Mesenchymal stem cell (in vitro differentiated cells and primary cell): ENCODE results near the gene IFI30.

Experiments used
- DNase-seq: peaks from one replicate; pipeline ENCODE4 v3.0.0-alpha.2; 2013
- H2AFZ ChIP-seq: one replicate; pipeline ENCODE4 v1.6.1; 2013; ENCODE audit warnings: low read depth, mild to moderate bottlenecking, control low read depth, inconsistent platforms, low read length, moderate library complexity
- H2AK5ac ChIP-seq: 2 replicates; pipeline ENCODE4 v1.6.1; 2013; ENCODE audit warnings: low read length, moderate library complexity, mild to moderate bottlenecking, inconsistent platforms; ENCODE audit not compliant: severe bottlenecking
- H2BK120ac ChIP-seq: one replicate; pipeline ENCODE4 v1.6.1; 2013; ENCODE audit warnings: low read depth, mild to moderate bottlenecking, inconsistent platforms, low read length, moderate library complexity
- H2BK12ac ChIP-seq, 2 experiments: one replicate each; pipeline ENCODE4 v1.6.1; 2013; ENCODE audit warnings: inconsistent platforms in 2 of 2, low read length in 2 of 2, mild to moderate bottlenecking in 2 of 2, moderate library complexity in 2 of 2, control low read depth in 1 of 2
- H2BK15ac ChIP-seq: one replicate; pipeline ENCODE4 v1.6.1; 2013; ENCODE audit warnings: mild to moderate bottlenecking, low read depth, inconsistent platforms; ENCODE audit not compliant: poor library complexity, severe bottlenecking
- H2BK5ac ChIP-seq: 2 replicates; pipeline ENCODE4 v1.6.1; 2013; ENCODE audit warnings: low read depth, mild to moderate bottlenecking, low read length, control low read depth, inconsistent platforms; ENCODE audit not compliant: poor library complexity, severe bottlenecking
- H3K14ac ChIP-seq, 2 experiments: one replicate each; pipeline ENCODE4 v1.6.1; 2013; ENCODE audit warnings: inconsistent platforms in 2 of 2, low read length in 2 of 2, control low read depth in 1 of 2, mild to moderate bottlenecking in 1 of 2, moderate library complexity in 1 of 2
- H3K18ac ChIP-seq, 2 experiments: one replicate each; pipeline ENCODE4 v1.6.1; 2013; ENCODE audit warnings: inconsistent platforms in 2 of 2, low read length in 2 of 2, control low read depth in 1 of 2, low read depth in 1 of 2, mild to moderate bottlenecking in 1 of 2
- H3K23ac ChIP-seq, 2 experiments: one replicate each; pipeline ENCODE4 v1.6.1; 2013; ENCODE audit warnings: inconsistent platforms in 2 of 2, low read length in 2 of 2, mild to moderate bottlenecking in 2 of 2, moderate library complexity in 2 of 2, control low read depth in 1 of 2
- H3K27ac ChIP-seq: 2 replicates; pipeline ENCODE4 v1.5.1; 2013; ENCODE audit warnings: mild to moderate bottlenecking, moderate library complexity, low read length, control low read depth, inconsistent platforms; ENCODE audit not compliant: poor library complexity, severe bottlenecking
- H3K27me3 ChIP-seq, 2 experiments: 2 replicates each; pipeline versions ENCODE4 v1.6.1 to v1.7.0; 2013; ENCODE audit warnings: low read length in 2 of 2, mild to moderate bottlenecking in 2 of 2, moderate library complexity in 2 of 2, control low read depth in 1 of 2, inconsistent platforms in 1 of 2; ENCODE audit not compliant: control insufficient read depth in 1 of 2, insufficient read depth in 1 of 2
- H3K36me3 ChIP-seq, 2 experiments: 2 replicates each; pipeline versions ENCODE4 v1.6.1 to v1.7.0; 2013; ENCODE audit warnings: low read length in 2 of 2, control low read depth in 1 of 2, inconsistent platforms in 1 of 2, low read depth in 1 of 2, mild to moderate bottlenecking in 1 of 2; ENCODE audit not compliant: insufficient read depth in 2 of 2, control insufficient read depth in 1 of 2
- H3K4ac ChIP-seq, 2 experiments: one replicate each; pipeline ENCODE4 v1.6.1; 2013; ENCODE audit warnings: inconsistent platforms in 2 of 2, low read length in 2 of 2, mild to moderate bottlenecking in 2 of 2, moderate library complexity in 2 of 2, control low read depth in 1 of 2, low read depth in 1 of 2
- H3K4me1 ChIP-seq: 2 replicates; pipeline ENCODE4 v1.6.1; 2013; ENCODE audit warnings: low read depth, low read length, control low read depth; ENCODE audit not compliant: control insufficient read depth, insufficient read depth
- H3K4me2 ChIP-seq: 2 replicates; pipeline ENCODE4 v1.6.1; 2013; ENCODE audit warnings: low read length, mild to moderate bottlenecking, inconsistent platforms; ENCODE audit not compliant: poor library complexity, severe bottlenecking
- H3K4me3 ChIP-seq, 2 experiments: 2 replicates each; pipeline versions ENCODE4 v1.5.1 to v1.7.0; 2013; ENCODE audit warnings: low read length in 2 of 2, mild to moderate bottlenecking in 2 of 2, control low read depth in 1 of 2, low read depth in 1 of 2; ENCODE audit not compliant: insufficient read depth in 1 of 2
- H3K79me1 ChIP-seq: replicated peaks from 2 replicates; pipeline ENCODE4 v1.6.1; 2013; ENCODE audit warnings: mild to moderate bottlenecking, control low read depth, low read length, inconsistent platforms; ENCODE audit not compliant: poor library complexity, severe bottlenecking
- H3K9ac ChIP-seq: 2 replicates; pipeline ENCODE4 v1.7.0; 2013; ENCODE audit warnings: mild to moderate bottlenecking, low read length, moderate library complexity
- H3K9me3 ChIP-seq: 2 replicates; pipeline ENCODE4 v1.7.0; 2013; ENCODE audit warnings: mild to moderate bottlenecking, low read length; ENCODE audit not compliant: control insufficient read depth
- H4K8ac ChIP-seq: one replicate; pipeline ENCODE4 v1.6.1; 2013; ENCODE audit warnings: inconsistent platforms, mild to moderate bottlenecking, low read length, moderate library complexity
- H4K91ac ChIP-seq: one replicate; pipeline ENCODE4 v1.6.1; 2013; ENCODE audit warnings: mild to moderate bottlenecking, low read length, inconsistent platforms
- WGBS: methylation state at CpG from one replicate; pipeline ENCODE4 v1.1.7; 2013; ENCODE audit warnings: mixed read lengths; 5-methylcytosine and 5-hydroxymethylcytosine counted together

IFI30 gene

DNA sequence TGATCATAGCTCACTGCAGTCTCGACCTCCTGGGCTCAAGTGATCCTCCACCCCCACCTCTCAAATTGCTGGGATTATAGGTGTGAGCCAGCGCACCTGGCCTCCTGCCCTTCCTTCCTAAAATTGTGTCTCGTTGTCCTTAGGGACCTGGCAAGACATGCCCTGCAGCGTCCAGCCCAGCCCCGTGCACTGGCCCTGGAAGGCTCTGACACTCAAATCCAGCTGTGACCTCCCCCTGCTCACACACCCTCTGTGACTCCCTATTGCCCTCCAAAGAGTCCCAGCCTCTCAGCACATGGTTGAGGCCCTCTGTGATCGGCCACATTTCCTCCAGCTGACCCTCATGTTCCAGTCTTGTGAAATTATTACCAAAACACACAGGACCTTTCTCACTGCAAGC is 24.3 kb downstream of the IFI30 start:
- peaks cover 17% of the 10 kb centered on the region for H3K79me1 ChIP-seq
- H3K14ac ChIP-seq: no peak overlapping the region
- H2BK12ac ChIP-seq: no peak overlapping the region
- 85% methylated on average over 6 of the region's 6 CpGs for whole genome bisulfite sequencing
- DNase-seq: no peak
- no peak overlapping the region for H4K91ac ChIP-seq
- H4K8ac ChIP-seq: no peak overlapping the region
- H3K36me3 ChIP-seq: peaks cover 48 to 52% of the 10 kb centered on the region in 2 experiments
- no peak overlapping the region for H3K23ac ChIP-seq
- H3K27me3 ChIP-seq: no peaks in the 10 kb centered on the region
- no peak overlapping the region for H3K27ac ChIP-seq
- peaks cover 18% of the 10 kb centered on the region for H3K4me1 ChIP-seq
- H2AFZ ChIP-seq: no peak overlapping the region
- no peak overlapping the region for H2BK120ac ChIP-seq
- H3K18ac ChIP-seq: no peak overlapping the region
- H3K4me2 ChIP-seq: no peak overlapping the region
- no peak overlapping the region for H3K4me3 ChIP-seq
- no peak overlapping the region for H2BK15ac ChIP-seq
- no peak overlapping the region for H2AK5ac ChIP-seq
- no peak overlapping the region for H3K4ac ChIP-seq
- H3K9ac ChIP-seq: no peak overlapping the region
- no peak overlapping the region for H2BK5ac ChIP-seq
- H3K9me3 ChIP-seq: no peaks in the 10 kb centered on the region

DNA sequence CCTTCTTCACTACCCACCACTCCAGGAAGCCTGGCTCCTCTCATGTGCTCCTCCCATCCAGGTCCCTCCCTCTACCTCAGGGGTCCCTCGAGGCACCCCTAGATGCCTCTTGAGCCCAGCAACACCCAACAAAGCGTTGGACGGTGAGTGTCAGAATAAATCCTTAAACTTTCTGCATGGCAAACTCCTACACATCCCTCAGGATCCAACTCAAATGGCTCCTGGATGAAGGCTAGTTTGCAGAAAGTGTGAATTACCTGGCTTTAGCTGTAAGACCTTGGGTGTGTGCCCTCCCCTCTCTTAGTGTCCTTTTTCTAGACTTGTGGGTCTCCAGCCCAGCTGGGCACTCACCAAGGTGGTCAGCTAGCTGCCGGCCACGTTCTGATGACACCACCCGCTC is 24.8 kb downstream of the IFI30 start:
- Histone ChIP-seq H3K27me3 (no peaks in the 10 kb centered on the region), H4K91ac (no peak overlapping the region), H2AK5ac (no peak overlapping the region), H3K4me2 (no peak overlapping the region), H3K23ac (no peak overlapping the region), H3K4ac (no peak overlapping the region), H3K9me3 (no peaks in the 10 kb centered on the region), H3K36me3 (peaks cover 48 to 52% of the 10 kb centered on the region in 2 experiments), H4K8ac (no peak overlapping the region), H3K18ac (no peak overlapping the region), H2BK12ac (no peak overlapping the region), H3K9ac (no peak overlapping the region), H2BK5ac (no peak overlapping the region), H3K79me1 (peaks cover 21% of the 10 kb centered on the region), H2BK120ac (no peak overlapping the region), H3K27ac (no peak overlapping the region), H2AFZ (no peak overlapping the region), H3K4me1 (peaks cover 23% of the 10 kb centered on the region), H3K4me3 (no peak overlapping the region), H2BK15ac (no peak overlapping the region), H3K14ac (no peak overlapping the region)
- no peak for DNase-seq
- WGBS: 83% methylated on average over 3 of the region's 6 CpGs

DNA sequence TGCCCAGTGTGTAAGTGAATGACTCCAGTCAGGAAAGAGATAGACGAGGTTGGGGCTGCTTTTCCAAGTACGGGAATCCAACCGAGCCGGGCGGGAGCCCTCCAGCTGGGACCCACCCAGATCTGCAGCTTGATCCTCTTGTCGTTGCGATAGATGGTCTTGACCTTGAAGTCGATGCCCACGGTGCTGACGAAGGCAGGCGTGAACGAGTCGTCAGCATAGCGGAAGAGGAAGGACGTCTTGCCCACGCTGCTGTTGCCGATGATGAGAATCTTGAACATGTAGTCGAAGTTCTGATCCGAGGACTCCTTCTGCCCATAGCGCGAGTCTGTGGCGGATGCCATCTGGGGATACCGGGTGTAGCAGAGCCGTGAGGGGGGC is 28.8 kb downstream of the IFI30 start:
- Histone ChIP-seq H3K18ac (no peak overlapping the region), H4K8ac (no peak overlapping the region), H3K9ac (peak overlapping the region; percentile 83), H3K27ac (no peak overlapping the region), H3K4me2 (no peak overlapping the region), H3K9me3 (no peaks in the 10 kb centered on the region), H2BK15ac (no peak overlapping the region), H2BK12ac (no peak overlapping the region), H2AFZ (no peak overlapping the region), H2BK120ac (no peak overlapping the region), H2AK5ac (no peak overlapping the region), H3K4ac (no peak overlapping the region), H3K79me1 (peaks cover 11% of the 10 kb centered on the region), H3K36me3 (peaks cover 27 to 36% of the 10 kb centered on the region in 2 experiments), H2BK5ac (no peak overlapping the region), H3K4me1 (peaks cover 17% of the 10 kb centered on the region), H3K4me3 (peak overlapping the region in 1 of 2 experiments; percentile 96), H3K27me3 (no peaks in the 10 kb centered on the region), H3K14ac (no peak overlapping the region), H3K23ac (no peak overlapping the region), H4K91ac (no peak overlapping the region)
- 96% methylated on average over 24 of the region's 24 CpGs for WGBS
- DNase-seq: no peak

DNA sequence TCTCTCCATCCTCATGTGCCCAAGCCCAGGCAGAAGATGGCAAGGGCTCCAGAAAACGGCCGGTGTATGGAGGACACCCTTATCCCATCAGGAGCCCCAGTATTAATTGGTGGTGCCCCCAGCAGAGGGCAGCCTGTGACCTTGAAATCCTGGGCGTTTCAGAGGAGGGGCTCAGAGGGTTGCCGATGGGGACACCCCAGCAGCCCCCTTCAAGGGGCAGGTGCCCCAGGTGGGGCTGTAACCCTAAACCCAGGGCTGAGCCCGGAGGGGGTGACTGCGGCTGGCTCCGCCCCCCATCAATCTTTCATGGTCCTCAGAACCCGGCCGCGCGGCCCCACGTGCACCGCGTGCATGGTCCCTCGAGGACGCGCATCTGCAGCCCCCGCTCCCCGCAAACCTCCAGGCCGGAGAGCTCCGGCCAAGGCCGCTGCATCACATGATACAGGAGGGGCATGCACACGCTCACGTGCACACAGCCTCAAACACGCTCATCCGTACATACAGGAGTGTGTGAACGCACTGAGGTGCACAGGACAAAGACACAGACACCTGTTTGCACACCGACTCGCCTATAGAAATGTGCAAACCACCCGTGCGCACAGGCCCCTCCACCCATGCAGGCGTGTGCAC is 29.3 kb downstream of the IFI30 start:
- peak overlapping the region in 1 of 2 experiments; percentile 90 for H3K23ac ChIP-seq
- H3K27ac ChIP-seq: no peak overlapping the region
- H3K4me3 ChIP-seq: peak overlapping the region; percentile 75 to 96
- H2BK15ac ChIP-seq: no peak overlapping the region
- H4K91ac ChIP-seq: no peak overlapping the region
- WGBS: 41% methylated on average over 32 of the region's 32 CpGs
- DNase-seq: no peak
- no peaks in the 10 kb centered on the region for H3K9me3 ChIP-seq
- no peak overlapping the region for H3K4ac ChIP-seq
- no peak overlapping the region for H2BK5ac ChIP-seq
- no peak overlapping the region for H2AFZ ChIP-seq
- H3K4me2 ChIP-seq: peak overlapping the region; percentile 68
- H2BK12ac ChIP-seq: no peak overlapping the region
- peaks cover 11% of the 10 kb centered on the region for H3K79me1 ChIP-seq
- H3K18ac ChIP-seq: peak overlapping the region in 1 of 2 experiments; percentile 22
- H2AK5ac ChIP-seq: no peak overlapping the region
- H3K27me3 ChIP-seq: no peaks in the 10 kb centered on the region
- H3K36me3 ChIP-seq: peaks cover 24 to 32% of the 10 kb centered on the region in 2 experiments
- H3K4me1 ChIP-seq: peaks cover 17% of the 10 kb centered on the region
- H4K8ac ChIP-seq: no peak overlapping the region
- H3K9ac ChIP-seq: peak overlapping the region; percentile 83
- H3K14ac ChIP-seq: peak overlapping the region in 1 of 2 experiments; percentile 95
- H2BK120ac ChIP-seq: no peak overlapping the region
